ENCODE measurements around the gene EDDM3A.

Gene EDDM3A

DNA sequence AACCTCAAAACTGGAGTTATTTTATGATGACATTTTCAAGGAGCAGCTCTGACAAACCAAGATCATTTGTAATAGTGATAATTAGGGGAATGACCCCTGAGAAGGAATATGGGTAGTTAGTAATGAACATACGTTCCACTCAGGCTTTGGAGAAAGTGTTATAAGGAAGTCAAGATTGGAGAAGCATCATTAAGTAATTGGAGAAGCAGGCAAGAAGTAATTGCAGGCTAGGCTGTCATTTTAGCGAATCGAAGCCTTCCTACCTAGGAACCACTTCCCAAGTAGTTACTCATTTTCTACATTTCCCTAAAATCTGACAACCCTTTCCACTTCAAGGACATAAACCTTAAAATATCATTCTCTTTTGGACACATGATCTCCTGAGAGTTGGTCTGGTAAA, 23.7 kb downstream of the EDDM3A start:
- Histone ChIP-seq H3K27ac (replicated peaks) (no peak overlapping the region), H3K27me3 (ENCODE audit: insufficient read depth, poor library complexity, severe bottlenecking) (no peaks in the 10 kb centered on the region), H3K4me3 (replicated peaks; ENCODE audit: insufficient read depth, low read length) (no peak overlapping the region)
- DNase-seq (ENCODE audit: low read depth in 1 of 2, low spot score in 1 of 2), result no peak
- TF ChIP-seq REST (IDR thresholded peaks at IDR 0.05; ENCODE audit: insufficient replicate concordance, low read depth) (no peak), POLR2AphosphoS5 (IDR thresholded peaks at IDR 0.05; ENCODE audit: low read depth) (no peak), GABPA (IDR thresholded peaks at IDR 0.05; ENCODE audit: low read depth) (no peak), SPI1 (IDR thresholded peaks at IDR 0.05; ENCODE audit: borderline replicate concordance, low read depth) (no peak), CTCF (IDR thresholded peaks at IDR 0.05; ENCODE audit: insufficient read depth, low read length) (no peak)

GRCh38 chr14:20772650-20773049, 27.0 kb downstream of the EDDM3A start:
- TF ChIP-seq GABPA (IDR thresholded peaks at IDR 0.05; ENCODE audit: low read depth), result no peak
- no peak for TF ChIP-seq REST (IDR thresholded peaks at IDR 0.05; ENCODE audit: insufficient replicate concordance, low read depth)
- DNase-seq (ENCODE audit: low read depth in 1 of 2, low spot score in 1 of 2), result no peak

DNA sequence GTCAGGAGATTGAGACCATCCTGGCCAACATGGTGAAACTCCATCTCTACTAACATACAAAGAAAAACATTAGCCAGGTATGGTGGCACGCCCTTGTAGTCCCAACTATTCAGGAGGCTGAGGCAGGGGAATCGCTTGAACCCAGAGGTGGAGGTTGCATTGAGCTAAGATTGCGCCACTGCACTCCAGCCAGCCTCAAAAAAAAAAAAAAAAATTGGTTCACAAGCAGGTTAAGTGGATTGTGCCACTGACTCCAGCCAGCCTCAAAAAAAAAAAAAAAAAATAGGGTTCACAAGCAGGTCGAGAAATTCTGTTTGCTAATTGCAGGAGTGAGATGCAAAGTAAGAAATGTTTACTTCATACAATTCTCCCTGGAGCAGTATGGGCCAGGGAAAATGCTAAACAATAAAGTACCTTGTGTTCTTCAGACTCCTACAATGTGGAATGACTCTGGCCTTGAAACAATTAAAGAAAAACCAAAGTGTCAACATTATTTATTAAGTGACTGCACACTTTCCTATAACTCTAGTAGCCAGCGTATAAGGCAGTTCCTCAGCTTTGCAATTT, 28.7 kb downstream of the EDDM3A start:
- no peaks in the 10 kb centered on the region for H3K27me3 ChIP-seq (ENCODE audit: insufficient read depth, poor library complexity, severe bottlenecking)
- no peak for DNase-seq (ENCODE audit: low read depth in 1 of 2, low spot score in 1 of 2)
- no peak overlapping the region for H3K4me3 ChIP-seq (replicated peaks; ENCODE audit: insufficient read depth, low read length)
- no peak overlapping the region for H3K27ac ChIP-seq (replicated peaks)
- no peak for TF ChIP-seq REST (IDR thresholded peaks at IDR 0.05; ENCODE audit: insufficient replicate concordance, low read depth)
- no peak for TF ChIP-seq SPI1 (IDR thresholded peaks at IDR 0.05; ENCODE audit: borderline replicate concordance, low read depth)
- no peak for TF ChIP-seq CTCF (IDR thresholded peaks at IDR 0.05; ENCODE audit: insufficient read depth, low read length)
- no peak for TF ChIP-seq POLR2AphosphoS5 (IDR thresholded peaks at IDR 0.05; ENCODE audit: low read depth)
- TF ChIP-seq GABPA (IDR thresholded peaks at IDR 0.05; ENCODE audit: low read depth), result no peak

More at GRCh38 chr14:20772650-20773049, 27.0 kb downstream of the EDDM3A start:
- Histone ChIP-seq H3K27ac (replicated peaks) (no peak overlapping the region), H3K27me3 (ENCODE audit: insufficient read depth, poor library complexity, severe bottlenecking) (no peaks in the 10 kb centered on the region), H3K4me3 (replicated peaks; ENCODE audit: insufficient read depth, low read length) (no peak overlapping the region)
